Measurements from ENCODE around the gene MXRA5.
"Not testable (repeated sequence)": the region's sequence is repeated elsewhere in the genome, so short reads cannot be mapped to it uniquely, and the experiment has no call there.

The MXRA5 gene

DNA sequence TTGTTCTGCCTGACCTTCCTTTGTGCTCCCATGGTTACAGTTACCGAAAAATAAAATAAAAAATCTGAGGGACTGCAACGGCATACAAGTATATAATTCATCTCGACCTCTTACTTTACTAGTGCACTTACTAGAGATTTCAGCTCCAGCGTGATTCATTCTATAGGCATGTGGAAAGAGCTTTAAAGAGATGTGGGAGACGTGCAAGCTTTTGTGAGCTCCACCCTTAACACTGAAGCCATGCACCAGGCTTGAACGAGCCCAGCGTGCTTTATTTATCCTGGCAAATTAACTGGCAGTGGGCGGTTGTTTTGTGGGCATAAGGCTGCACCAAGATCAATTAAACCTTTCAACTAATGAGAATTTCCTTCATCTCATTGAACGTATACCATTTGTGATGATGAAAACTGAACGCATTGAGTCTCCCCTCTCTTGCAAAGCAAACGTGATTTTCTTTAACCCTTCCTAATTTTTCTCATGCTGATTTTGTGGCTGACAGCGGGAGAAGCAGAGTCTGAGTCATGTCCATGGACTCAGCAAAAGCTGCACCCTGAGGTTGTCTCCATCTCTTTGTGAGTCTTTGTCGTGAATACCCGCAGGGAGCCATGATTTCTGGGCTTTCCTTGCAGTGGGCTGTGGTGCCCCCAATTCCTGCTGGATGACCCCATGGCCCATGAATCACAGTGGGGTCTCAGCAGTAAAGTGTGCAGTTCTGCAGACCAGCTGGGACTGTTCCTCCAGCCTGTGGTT lies 60.1 kb downstream of the MXRA5 start:
- H3K27ac ChIP-seq: no peak overlapping the region
- TF ChIP-seq ZFX (IDR thresholded peaks at IDR 0.05; ENCODE audit: borderline replicate concordance): no peak
- TF ChIP-seq, protein P1, sequence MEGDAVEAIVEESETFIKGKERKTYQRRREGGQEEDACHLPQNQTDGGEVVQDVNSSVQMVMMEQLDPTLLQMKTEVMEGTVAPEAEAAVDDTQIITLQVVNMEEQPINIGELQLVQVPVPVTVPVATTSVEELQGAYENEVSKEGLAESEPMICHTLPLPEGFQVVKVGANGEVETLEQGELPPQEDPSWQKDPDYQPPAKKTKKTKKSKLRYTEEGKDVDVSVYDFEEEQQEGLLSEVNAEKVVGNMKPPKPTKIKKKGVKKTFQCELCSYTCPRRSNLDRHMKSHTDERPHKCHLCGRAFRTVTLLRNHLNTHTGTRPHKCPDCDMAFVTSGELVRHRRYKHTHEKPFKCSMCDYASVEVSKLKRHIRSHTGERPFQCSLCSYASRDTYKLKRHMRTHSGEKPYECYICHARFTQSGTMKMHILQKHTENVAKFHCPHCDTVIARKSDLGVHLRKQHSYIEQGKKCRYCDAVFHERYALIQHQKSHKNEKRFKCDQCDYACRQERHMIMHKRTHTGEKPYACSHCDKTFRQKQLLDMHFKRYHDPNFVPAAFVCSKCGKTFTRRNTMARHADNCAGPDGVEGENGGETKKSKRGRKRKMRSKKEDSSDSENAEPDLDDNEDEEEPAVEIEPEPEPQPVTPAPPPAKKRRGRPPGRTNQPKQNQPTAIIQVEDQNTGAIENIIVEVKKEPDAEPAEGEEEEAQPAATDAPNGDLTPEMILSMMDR (IDR thresholded peaks at IDR 0.05): no peak

DNA sequence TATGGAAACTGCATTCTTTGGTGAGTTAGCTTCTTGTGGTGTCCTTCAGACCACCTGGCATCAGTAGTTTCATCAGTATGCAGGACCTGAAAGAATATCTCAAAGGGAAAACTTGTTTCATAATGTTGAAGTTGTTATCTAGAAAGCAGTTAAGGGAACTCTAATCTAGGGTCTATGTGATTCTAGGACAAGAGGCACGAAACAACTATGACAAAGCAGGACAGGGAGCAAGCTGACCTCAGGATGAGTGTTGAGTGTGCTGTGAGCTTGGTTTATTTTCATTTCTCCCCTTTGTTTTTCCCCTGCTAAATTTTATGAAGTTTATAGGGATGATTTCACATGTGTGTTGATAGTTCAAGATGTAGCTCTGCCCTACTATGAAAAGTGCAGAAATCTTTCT lies 65.7 kb downstream of the MXRA5 start:
- no peak overlapping the region for H3K27ac ChIP-seq
- TF ChIP-seq ZFX (IDR thresholded peaks at IDR 0.05; ENCODE audit: borderline replicate concordance): no peak
- TF ChIP-seq, protein P1 (IDR thresholded peaks at IDR 0.05): no peak

DNA sequence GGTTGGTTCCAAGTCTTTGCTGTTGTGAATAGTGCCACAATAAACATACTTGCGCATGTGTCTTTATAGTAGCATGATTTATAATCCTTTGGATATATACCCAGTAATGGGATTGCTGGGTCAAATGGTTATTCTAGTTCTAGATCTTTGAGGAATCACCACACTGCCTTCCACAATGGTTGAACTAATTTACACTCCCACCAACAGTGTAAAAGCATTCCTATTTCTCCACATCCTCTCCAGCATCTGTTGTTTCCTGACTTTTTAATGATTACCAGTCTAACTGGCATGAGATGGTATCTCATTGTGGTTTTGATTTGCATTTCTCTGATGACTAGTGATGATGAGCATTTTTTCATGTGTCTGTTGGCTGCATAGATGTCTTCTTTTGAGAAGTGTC lies 72.8 kb downstream of the MXRA5 start:
- not testable (repeated sequence) for H3K27ac ChIP-seq

DNA sequence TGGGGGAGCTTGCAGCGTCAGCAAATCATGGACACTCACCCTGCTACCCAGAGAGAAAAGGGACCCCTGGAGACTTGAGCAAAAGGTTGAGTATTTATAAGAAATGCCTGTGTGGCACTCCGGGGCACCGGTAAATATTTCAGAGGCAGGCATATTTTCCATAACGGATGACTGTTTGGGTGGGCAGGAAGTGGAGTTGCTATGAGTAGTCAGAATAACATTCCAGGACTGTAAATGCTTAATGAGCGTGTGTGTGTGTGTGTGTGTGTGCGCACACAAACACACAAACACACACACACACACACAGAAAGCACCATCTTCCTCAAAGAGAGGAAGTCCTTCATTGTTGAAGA lies 74.6 kb downstream of the MXRA5 start:
- H3K27ac ChIP-seq: no peak overlapping the region
- TF ChIP-seq, protein P1 (IDR thresholded peaks at IDR 0.05): no peak
- TF ChIP-seq ZFX (IDR thresholded peaks at IDR 0.05; ENCODE audit: borderline replicate concordance): no peak

DNA sequence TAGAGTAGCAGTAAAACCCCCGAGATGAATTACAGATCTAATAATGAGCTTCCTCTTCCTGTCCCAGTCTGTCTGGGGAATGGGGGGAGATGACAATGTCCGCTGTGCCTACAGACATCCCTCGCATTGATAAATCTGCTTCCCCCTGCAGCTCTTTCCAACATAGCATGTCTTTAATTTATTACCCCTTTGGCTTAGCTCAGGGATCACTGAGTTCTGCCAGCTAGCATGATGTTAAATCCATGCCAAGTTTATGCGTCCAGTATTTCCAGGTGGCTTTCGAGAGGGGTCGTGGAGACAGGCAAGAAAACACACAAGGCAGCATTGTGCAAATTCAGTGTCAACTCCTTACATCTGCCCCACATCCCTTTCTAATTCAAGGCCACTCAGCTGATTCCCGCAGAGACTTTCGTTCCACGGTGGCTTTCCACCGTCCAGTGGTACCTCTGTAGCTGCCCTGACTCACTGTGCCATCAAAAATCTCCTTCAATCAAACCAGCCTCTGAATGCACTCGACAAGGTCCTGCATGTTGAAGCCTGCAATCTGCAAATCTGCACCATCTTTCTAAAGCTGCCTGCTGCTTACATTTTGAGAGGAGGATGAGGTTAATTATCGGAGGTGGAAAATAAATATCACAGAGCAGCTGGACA lies 75.1 kb downstream of the MXRA5 start:
- H3K27ac ChIP-seq: no peak overlapping the region
- TF ChIP-seq ZFX (IDR thresholded peaks at IDR 0.05; ENCODE audit: borderline replicate concordance): no peak
- TF ChIP-seq, protein P1 (IDR thresholded peaks at IDR 0.05): no peak

DNA sequence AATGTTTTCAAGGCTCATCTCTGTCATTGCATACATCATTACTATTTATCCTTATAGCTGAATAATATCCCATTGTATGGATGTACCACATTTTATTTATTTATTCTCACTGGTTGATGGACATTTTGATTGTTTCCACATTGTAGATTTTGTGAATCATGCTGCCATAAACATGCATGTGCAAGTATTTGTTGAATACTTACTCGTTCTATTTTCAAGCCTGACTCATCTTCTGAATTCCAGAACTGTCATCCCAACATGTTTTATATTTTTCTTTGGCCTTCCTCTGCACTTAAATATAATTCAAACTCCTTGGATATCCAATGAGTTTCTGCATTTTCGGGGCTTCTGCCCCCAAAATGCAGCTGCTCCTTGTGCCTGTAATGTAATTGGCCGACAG lies 77.6 kb downstream of the MXRA5 start:
- TF ChIP-seq, protein P1 (IDR thresholded peaks at IDR 0.05): no peak
- no peak for TF ChIP-seq ZFX (IDR thresholded peaks at IDR 0.05; ENCODE audit: borderline replicate concordance)
- no peak overlapping the region for H3K27ac ChIP-seq

DNA sequence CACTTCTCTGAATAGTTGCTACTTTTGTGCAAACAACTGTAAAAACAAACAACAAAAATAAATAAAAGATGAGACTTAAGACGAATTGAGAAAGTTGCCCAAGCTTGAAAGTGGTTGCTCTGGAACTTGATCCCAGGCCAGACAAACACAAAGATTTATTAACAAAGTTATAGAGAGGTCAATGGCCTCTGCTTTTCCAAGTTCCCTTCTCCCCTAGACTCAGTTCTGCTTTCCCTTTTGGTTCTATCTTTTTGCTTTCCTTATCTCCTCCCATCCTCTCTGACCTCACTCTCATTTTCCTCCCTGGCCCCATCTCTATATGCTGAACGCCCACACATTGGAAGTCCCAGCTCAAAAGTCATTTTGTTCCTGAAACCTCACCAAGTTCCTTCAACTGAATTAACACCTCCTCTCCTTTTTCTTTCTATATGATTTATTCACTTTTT lies 82.7 kb downstream of the MXRA5 start:
- TF ChIP-seq, protein P1 (IDR thresholded peaks at IDR 0.05): no peak
- TF ChIP-seq ZFX (IDR thresholded peaks at IDR 0.05; ENCODE audit: borderline replicate concordance): no peak
- no peak overlapping the region for H3K27ac ChIP-seq
